GM19035 (cell line): Measurements from ENCODE around the gene IL16.
"Not testable (repeated sequence)": the region's sequence is repeated elsewhere in the genome, so short reads cannot be mapped to it uniquely, and the experiment has no call there.

Experiments used
- ATAC-seq: cut with Tn5 transposase; IDR thresholded peaks from one replicate; pipeline ENCODE4 v1.9.1; 2021; ENCODE audit not compliant: unreplicated experiment

The IL16 gene

DNA sequence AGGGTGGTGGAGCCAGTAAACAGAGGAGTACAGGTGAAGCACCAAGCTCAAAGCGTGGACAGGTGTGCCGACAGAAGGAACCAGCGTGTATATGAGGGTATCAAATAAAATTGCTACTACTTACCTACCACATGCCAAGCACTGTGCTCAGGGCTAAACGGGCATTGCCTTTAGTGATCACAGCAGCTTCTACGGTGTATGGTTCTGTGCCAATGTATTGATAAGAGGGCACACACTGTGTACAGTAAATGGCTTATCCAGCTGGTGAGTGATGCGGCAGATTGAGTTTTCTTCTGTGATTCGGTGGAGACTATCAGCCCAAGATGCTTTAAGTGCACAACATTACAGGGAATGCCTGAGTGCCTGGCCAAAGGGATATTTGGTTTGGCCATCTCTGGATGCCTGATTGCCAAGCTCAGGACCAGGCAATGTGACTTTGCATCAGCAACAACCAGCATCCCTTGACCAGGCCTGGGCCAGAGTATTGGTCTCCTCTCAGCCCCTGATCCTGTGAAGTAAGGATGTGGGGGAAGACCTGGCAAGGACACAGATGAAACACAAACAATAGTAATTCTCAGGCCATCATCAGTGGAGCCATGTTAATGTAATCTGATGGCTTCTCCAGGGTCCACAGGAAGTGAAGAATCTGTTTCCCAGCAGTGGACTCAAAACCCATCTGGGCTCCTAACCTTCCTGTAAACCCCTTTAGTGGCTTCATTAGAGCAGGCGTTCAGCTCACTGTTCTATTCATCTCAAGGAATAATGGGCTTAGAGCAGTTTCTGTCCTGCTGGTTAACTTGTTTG, 113.2 kb downstream of the IL16 start:
- no peak for ATAC-seq

- no peak for ATAC-seq
Observed at GRCh38 chr15:81310480-81310879, 113.8 kb downstream of the IL16 start.

- peak; percentile 49 for ATAC-seq
Observed at GRCh38 chr15:81311752-81312464, 115.2 kb downstream of the IL16 start.

GRCh38 chr15:81312790-81313543, 116.3 kb downstream of the IL16 start:
- ATAC-seq, result no peak

DNA sequence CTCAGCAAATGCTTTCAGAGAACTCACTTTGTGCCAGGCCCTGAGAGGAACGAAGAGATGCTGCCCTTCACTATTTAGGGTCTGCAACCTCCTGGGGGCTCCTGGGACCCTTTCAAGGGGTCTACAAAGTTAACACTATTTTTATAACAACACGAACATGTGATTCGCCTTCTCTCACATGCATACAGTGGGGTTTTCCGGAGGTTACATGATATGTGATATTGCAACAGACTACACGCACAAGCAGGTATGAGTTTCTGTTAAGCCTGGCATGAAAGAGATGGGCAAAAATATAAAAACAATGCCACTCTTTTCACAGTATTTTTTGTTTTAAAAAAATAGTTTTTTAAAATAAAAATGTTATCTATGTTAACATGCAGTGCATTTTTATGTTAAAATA, 117.0 kb downstream of the IL16 start:
- no peak for ATAC-seq

- no peak for ATAC-seq
Observed at GRCh38 chr15:81314378-81314777, 117.7 kb downstream of the IL16 start.

GRCh38 chr15:81315452-81316175, 118.9 kb downstream of the IL16 start:
- no peak for ATAC-seq

- ATAC-seq, result no peak
Observed at GRCh38 chr15:81316267-81316666, 119.6 kb downstream of the IL16 start.

- ATAC-seq, result no peak
Observed at GRCh38 chr15:81317642-81318017, 121.0 kb downstream of the IL16 start.

GRCh38 chr15:81321667-81322066, 125.0 kb downstream of the IL16 start:
- no peak for ATAC-seq

- no peak for ATAC-seq
Observed at GRCh38 chr15:81322676-81323253, 126.1 kb downstream of the IL16 start.

GRCh38 chr15:81323559-81323943, 126.9 kb downstream of the IL16 start:
- ATAC-seq, result peak; percentile 24

GRCh38 chr15:81323944-81324881, 127.5 kb downstream of the IL16 start, which contains the start of gene STARD5:
Gene STARD5, minus strand, starts transcription at chr15:81324141. Its CDS starts 42 bp downstream, at chr15:81324099.
- peak; percentile 99 for ATAC-seq

DNA sequence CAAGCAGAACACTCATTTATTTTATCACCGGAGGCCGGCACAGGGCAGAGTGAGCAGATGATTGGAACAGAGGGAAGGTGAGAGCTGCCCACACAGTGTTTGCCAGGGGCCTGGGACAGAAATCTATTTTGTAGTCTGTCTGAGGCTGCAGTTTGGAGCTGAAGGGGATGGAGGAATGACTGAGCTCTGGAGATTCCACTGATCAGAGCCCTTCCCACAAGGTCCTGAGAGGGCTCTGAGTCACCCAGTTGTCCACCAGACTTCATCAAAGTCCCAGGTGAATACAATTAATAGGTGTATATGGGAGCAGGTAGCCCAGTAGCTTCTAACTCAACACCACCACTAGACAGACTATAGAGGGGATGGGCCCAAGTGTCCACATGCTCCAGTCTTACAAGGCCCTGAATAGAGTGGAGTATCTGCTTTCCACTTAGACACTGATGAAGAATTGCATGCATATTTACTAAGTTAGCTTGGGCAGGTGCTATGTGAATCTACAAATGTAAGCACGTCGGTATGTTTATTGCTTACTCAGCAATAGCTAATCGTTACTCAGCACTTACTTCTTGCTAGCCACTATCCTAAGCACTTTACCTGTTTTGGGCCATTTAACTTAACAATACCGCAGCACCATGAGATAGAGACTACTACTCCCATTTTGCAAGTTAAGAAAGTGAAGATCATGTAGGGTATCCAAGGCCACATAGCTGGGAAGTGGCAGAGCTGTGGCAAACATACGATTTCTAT, 130.0 kb downstream of the IL16 start:
- no peak for ATAC-seq

DNA sequence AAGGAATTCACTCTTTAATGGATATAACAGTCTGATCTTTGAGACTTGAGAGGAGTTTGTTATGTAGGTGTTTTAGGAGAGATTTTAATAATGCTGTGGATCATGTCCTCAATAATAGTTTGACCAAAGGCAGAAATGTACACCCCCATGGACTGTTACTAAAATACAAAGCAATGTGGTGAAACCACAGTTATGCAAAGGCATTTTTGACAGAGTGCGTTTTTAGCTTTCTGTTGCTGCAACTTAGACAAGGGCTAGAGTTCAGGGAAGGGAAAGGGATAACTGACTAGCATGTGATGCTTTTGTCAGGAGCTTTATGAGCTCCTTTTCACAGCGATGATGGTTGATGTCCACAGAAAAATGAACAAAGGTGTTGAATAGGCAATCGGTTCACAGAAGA, 130.8 kb downstream of the IL16 start:
- no peak for ATAC-seq

DNA sequence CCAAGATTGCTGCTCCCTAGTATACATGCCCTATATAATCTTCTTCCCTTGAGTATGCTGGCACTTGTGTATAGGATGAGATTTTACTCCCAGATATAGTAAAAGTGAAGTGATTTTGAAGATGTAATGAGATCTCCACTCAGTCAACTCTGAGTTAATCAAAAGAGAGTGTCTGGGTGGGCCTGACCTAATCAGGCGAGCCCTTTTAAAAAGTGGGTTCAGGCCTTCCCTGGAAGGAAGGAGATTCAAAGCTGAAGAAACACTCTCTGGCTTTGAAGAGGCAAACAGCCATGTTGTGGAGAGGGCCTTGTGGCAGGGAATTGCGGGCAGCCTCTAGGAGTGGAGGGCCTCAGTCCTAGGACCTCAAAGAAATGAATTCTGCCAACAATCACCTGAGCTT, 132.8 kb downstream of the IL16 start:
- ATAC-seq, result no peak

DNA sequence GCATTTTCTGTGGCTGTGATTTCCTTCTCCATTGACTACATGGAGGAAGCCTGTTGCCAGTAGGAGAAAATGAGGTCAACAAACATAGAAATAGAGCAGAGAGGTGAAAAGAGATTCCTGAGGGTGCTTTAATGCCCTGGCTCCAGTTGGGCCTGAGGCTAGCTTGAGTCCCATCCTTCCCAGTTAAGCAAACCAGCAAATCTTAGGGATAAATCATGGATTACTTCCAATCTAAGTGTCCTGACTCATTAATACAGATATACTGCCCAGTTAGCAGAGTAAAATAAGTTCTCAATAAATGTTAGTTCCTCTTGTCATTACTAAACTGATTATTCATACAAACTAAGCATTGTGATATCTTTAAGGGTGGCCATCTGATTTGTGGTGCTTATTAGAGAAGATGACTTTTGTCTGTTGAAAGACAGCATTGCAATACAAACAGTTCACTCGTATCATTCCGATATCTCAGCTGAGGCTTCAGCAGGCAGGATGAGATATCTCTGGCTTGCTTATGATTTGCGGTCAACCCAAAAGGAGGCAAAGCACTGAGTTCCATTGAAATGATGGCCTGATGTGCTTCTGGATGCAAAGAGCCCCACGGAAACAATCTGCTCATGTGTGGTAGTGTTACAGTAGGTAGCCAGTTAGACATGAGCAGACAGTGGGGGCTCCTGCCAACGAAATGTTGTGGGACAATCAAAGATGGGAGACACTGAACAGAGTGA, 133.8 kb downstream of the IL16 start:
- no peak for ATAC-seq

- ATAC-seq, result not testable (repeated sequence)
Observed at GRCh38 chr15:81331141-81331540, 134.5 kb downstream of the IL16 start.
